Thymus (tissue), 11 donors: ENCODE data around the gene USF2. TPM values are rescaled to one million over a fixed set of nuclear protein-coding genes. Genes with fewer than 3 reads are reported as not detected.
A peak's percentile ranks its signal among the peaks of the same experiment; 100 is the strongest.

Experiments used
- DNase-seq, 9 donors: peaks; one replicate each; pipeline ENCODE4 v3.0.0-alpha.2; 2013; ENCODE audit warnings: low spot score in 9 of 9, low read depth in 6 of 9, missing footprints in 1 of 9
- H3K27ac ChIP-seq, 2 donors: one replicate each; pipeline ENCODE4 v1.5.1; 2013; ENCODE audit warnings: control low read depth in 1 of 2, low read depth in 1 of 2, low read length in 1 of 2, mild to moderate bottlenecking in 1 of 2, moderate library complexity in 1 of 2
- H3K27me3 ChIP-seq, 2 donors: one replicate each; pipeline ENCODE4 v1.5.1; 2013; ENCODE audit warnings: low read length in 1 of 2; ENCODE audit not compliant: control insufficient read depth in 2 of 2, insufficient read depth in 1 of 2
- H3K36me3 ChIP-seq, 2 donors: one replicate each; pipeline ENCODE4 v1.5.1; 2013; ENCODE audit warnings: low read length in 1 of 2, mild to moderate bottlenecking in 1 of 2, moderate library complexity in 1 of 2; ENCODE audit not compliant: control insufficient read depth in 2 of 2, insufficient read depth in 2 of 2
- H3K4me1 ChIP-seq, 2 donors: one replicate each; pipeline ENCODE4 v1.5.1; 2013; ENCODE audit warnings: low read length in 2 of 2; ENCODE audit not compliant: control insufficient read depth in 2 of 2, insufficient read depth in 2 of 2
- H3K4me3 ChIP-seq, 2 donors: one replicate each; pipeline ENCODE4 v1.5.1; 2013; ENCODE audit warnings: low read length in 2 of 2, control low read depth in 1 of 2, mild to moderate bottlenecking in 1 of 2
- H3K9me3 ChIP-seq, 2 donors: one replicate each; pipeline ENCODE4 v1.5.1; 2013; ENCODE audit warnings: low read length in 1 of 2, mild to moderate bottlenecking in 1 of 2; ENCODE audit not compliant: control insufficient read depth in 2 of 2, insufficient read depth in 1 of 2
- WGBS: extraction: QIAGEN DNeasy Blood & Tissue Kit; methylation state at CpG from one replicate; pipeline ENCODE4 v1.1.7; 2013; 5-methylcytosine and 5-hydroxymethylcytosine counted together
- polyA plus RNA-seq: library from polyadenylated mRNA; stranded (reverse); fragments of 200-250 nt; gene quantifications from one replicate; pipeline ENCODE4 v1.2.3, GENCODE V29; 2013
- total RNA-seq: library from RNA; stranded (reverse); fragments of 120-200 nt; gene quantifications from one replicate; pipeline ENCODE4 v1.2.4, GENCODE V29; 2013
- donor health status: healthy.

The USF2 gene
- total and polyA plus RNA-seq, 2 donors: 58.8 to 151 TPM

DNA sequence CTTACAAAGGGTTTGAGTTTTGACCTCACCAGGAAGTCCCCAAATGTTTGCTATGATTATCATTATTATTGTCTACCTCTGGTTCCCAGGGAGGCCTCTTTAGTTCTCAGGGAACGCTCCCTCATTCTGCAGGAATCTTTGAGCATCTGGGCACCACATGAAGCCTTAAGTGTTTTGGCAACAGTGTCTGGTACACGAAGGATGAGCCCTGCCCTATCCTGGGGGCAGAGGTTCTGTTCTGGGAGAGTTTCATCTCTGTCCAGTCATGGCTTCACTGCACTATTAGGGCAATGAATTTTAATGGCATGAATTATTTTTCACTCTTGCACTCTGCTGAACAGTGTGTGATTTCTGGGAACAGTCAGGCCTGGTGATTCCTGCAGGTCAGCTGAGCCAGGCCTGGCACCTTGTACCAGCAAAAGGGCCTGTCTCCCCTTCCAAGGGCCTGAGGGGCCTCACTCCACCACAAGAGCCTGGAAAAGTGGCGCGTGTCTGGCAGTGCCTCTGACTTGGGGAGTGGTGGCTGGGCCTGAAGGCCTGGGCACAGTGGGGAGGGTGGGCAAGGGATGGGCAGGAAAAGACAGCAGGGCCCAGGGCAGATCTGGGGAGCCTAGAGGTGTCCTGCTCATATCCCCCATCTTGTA, 44.8 kb upstream of the USF2 start:
- H3K27me3 ChIP-seq: no peaks in the 10 kb centered on the region
- DNase-seq: no peak
- no peak overlapping the region for H3K4me3 ChIP-seq
- no peaks in the 10 kb centered on the region for H3K36me3 ChIP-seq
- peaks cover 0 to 9% of the 10 kb centered on the region in 2 donors for H3K4me1 ChIP-seq
- H3K27ac ChIP-seq: no peak overlapping the region
- 95% methylated on average over 4 of the region's 4 CpGs for WGBS
- H3K9me3 ChIP-seq: no peaks in the 10 kb centered on the region

DNA sequence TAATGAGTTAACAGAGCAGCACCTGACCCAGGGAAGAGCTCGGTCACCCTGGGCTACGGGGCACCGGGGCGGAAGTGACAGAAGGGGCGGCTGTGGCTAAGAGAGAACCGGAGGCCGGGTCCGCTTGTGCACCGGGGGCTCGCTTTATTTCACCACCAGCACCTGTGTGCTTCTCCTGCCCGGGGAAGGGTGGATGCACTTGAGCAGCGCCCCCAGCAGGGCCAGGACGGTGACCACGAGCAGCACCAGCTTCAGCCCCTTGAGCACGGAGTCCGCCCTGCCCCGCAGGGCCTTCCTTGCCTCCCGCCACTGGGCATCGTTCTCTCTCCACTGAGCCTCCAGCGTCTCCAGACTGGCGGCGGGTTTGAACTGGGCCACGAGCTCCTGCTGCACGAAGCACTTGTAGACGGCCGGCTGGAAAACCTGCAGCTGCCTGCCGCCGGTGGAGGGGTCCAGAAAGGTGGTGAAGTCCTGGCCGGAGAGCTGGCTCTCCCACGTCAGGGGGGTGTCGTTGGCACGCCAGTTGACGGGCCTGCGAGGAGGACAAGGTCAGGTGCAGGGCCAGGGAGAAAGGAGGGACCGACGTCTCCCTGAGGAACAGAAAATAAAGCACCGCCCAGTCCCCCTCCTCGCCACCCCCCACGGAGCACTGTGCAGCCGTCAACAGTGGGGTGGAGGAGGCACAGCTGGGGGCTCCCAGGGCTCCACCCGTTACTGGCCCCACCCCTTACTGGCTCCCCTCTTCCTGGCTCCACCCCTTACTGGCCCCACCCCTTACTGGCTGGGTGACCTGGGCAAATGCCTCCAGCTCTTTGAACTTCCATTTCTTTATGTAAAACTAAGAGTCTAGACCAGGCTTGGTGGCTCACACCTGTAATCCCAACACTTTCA, 43.8 kb upstream of the USF2 start:
- no peak overlapping the region for H3K4me3 ChIP-seq
- H3K36me3 ChIP-seq: no peaks in the 10 kb centered on the region
- no peaks in the 10 kb centered on the region for H3K27me3 ChIP-seq
- DNase-seq: peak in 1 of 9 donors; percentile 14
- H3K27ac ChIP-seq: no peak overlapping the region
- whole genome bisulfite sequencing: 85% methylated on average over 41 of the region's 41 CpGs
- H3K4me1 ChIP-seq: peaks cover 0 to 9% of the 10 kb centered on the region in 2 donors
- no peaks in the 10 kb centered on the region for H3K9me3 ChIP-seq

DNA sequence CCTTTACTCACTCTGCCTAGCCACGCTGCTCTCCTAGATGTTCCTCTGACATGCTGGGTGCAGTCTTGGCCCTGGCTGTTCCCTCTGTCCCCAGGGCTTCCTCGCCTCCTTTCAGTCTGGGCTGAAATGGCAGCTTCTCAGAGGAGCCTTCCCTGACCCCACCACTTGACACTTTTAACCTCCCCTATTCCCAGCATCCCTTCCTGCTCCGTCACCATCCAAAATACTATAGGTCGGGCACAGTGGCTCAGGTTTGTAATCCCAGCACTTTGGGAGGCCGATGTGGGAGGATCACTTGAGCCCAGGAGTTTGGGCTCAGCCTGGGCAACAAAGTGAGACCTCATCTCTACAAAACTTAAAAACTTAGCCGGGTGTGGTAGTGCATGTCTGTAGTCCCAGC, 42.8 kb upstream of the USF2 start:
- H3K4me3 ChIP-seq: no peak overlapping the region
- 96% methylated on average over 6 of the region's 6 CpGs for WGBS
- H3K9me3 ChIP-seq: no peaks in the 10 kb centered on the region
- no peak for DNase-seq
- no peaks in the 10 kb centered on the region for H3K36me3 ChIP-seq
- H3K4me1 ChIP-seq: peaks cover 0 to 9% of the 10 kb centered on the region in 2 donors
- no peaks in the 10 kb centered on the region for H3K27me3 ChIP-seq
- no peak overlapping the region for H3K27ac ChIP-seq

DNA sequence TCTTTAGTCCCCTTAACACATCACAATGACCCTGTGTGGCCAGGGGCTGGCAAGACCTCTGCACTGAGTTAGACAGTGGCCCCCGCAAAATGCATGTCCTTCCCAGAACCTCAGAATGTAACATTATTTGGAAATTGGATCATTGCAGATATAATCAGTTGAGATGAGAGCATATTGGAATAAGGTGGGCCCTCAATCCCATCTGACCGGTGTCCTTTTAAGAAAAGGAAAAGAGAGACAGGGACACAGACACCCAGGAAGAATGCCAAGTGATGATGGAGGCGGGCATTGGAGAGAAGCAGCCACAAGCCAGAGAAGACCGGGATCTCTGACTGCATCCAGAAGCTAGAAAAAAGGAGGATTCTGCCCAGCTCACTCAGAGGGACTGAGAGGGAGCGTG, 42.0 kb upstream of the USF2 start:
- Histone ChIP-seq H3K27ac (no peak overlapping the region), H3K27me3 (no peaks in the 10 kb centered on the region), H3K36me3 (no peaks in the 10 kb centered on the region), H3K4me1 (peaks cover 0 to 9% of the 10 kb centered on the region in 2 donors), H3K4me3 (no peak overlapping the region), H3K9me3 (no peaks in the 10 kb centered on the region)
- WGBS: 97% methylated on average over 5 of the region's 5 CpGs
- DNase-seq: no peak

DNA sequence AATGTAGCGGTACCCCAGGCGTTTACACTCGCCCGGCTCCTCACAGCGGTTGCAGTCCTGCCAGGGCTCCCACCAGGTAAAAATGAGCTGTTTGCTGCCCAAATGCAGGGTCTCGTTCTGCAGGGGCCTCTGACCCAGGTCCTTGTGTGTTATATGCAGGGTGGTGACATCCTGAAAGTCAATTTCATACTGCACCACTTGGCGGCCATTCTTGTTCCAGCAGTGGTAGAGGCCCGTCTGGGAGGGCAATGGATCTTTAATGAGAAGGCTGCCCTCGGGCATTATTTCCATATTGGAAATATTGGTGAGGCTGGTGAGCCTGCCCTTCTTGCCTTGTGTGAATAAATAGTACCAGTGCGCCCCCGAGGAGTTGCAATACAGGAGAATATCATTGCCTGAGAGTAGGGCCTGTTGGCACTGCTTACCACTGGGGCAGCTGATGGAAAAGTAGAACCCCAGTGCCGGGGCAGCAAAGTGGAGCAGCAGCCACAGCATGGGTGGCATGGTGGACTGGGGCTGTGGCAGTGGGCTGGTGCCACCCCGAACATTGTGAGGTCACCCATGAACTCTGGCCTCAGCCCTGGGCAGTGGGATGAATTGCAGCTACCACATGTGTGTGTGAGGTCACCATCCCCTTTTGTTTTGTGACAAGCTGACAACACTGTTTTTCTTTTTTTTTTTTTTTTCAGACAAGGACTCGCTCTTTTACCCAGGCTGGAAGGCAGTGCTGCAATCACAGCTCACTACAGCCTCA, 40.4 kb upstream of the USF2 start, which contains the start of gene FAM187B:
FAM187B (minus strand) TSS at position 563 of the 754 bp plus-strand sequence; CDS start at position 504, 59 bp downstream.
- 96% methylated on average over 14 of the region's 14 CpGs for WGBS
- Histone ChIP-seq H3K27ac (no peak within 1 kb of the TSS), H3K36me3 (no peaks in the 10 kb centered on the region), H3K4me1 (peaks cover 0 to 9% of the 10 kb centered on the region in 2 donors), H3K9me3 (no peaks in the 10 kb centered on the region), H3K4me3 (no peak within 1 kb of the TSS), H3K27me3 (no peaks in the 10 kb centered on the region)
- DNase-seq: no peak

DNA sequence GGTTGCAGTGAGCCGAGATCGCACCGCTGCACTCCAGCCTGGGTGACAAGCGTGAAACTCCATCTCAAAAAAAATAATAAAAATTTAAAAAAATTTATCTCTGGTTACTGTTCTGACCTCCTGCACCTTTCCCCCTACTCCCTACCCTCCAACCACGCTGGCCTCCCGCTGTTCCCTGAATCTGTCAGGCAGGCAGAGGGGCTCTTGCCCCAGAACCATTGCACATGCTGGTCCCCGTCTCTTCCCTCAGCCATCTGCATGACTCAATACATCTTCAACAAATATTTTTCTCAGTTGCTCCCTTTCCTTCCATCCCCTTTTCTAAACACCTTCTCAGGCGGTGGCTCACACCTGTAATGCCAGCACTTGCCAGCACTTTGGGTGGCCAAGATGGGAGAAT, 39.2 kb upstream of the USF2 start:
- Histone ChIP-seq H3K36me3 (no peaks in the 10 kb centered on the region), H3K4me3 (no peak overlapping the region), H3K27me3 (no peaks in the 10 kb centered on the region), H3K9me3 (no peaks in the 10 kb centered on the region), H3K27ac (no peak overlapping the region), H3K4me1 (peaks cover 0 to 9% of the 10 kb centered on the region in 2 donors)
- 95% methylated on average over 8 of the region's 8 CpGs for WGBS
- no peak for DNase-seq

DNA sequence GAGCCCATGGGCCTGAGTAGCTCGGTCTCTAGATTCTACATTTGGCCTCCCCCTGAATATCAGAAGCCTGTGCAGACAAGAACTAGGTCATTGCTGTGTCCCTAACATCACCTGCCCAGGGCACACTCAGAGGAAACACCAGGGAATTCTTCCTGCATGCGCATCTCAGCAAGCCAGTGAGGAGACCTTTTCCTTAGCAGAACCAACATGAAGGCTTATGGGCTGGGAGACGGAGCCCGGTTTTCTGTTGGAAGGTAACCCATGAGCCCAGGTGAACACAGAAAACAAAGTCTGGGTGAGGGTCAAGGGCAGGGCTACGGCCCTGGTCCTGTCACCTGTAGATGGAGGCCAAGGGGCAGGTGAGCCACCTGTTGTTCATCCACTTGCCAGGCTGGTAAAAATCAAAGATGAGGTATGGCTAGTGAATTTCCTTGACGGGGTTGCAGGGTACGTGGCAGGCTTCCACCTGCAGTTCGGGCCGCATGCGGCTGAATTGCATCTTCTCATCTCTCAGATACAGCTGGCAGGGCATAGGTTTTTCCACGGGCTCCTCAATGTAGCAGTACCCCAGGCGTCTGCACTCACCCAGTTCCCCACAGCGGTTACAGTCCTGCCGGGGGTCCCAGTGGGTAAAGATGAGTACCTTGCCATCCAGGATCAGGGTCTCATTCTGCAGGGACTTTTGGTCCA, 36.7 kb upstream of the USF2 start:
- 96% methylated on average over 14 of the region's 14 CpGs for WGBS
- Histone ChIP-seq H3K4me1 (no peaks in the 10 kb centered on the region), H3K36me3 (no peaks in the 10 kb centered on the region), H3K4me3 (no peak overlapping the region), H3K27ac (no peak overlapping the region), H3K27me3 (no peaks in the 10 kb centered on the region), H3K9me3 (no peaks in the 10 kb centered on the region)
- DNase-seq: no peak

DNA sequence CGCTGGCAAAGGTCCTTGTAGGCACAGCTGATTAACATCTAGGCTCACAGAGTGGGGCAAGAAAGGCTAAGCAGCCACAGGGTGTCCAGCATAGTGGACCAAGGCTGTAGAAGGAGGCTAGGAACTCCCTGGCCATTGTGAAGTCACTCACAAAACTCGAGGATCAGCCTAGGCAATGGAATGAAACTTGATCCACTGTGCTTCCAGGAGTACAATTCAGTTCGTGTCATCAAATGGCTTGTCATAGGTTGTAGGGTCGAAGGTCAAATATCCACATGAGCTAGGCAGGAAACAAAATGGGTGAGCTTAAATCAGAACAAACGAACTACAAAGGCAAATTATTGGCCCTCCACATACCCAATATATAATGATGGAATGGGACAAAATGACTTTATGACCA, 35.9 kb upstream of the USF2 start:
- Histone ChIP-seq H3K4me1 (no peaks in the 10 kb centered on the region), H3K27me3 (no peaks in the 10 kb centered on the region), H3K27ac (no peak overlapping the region), H3K36me3 (no peaks in the 10 kb centered on the region), H3K9me3 (no peaks in the 10 kb centered on the region), H3K4me3 (no peak overlapping the region)
- 88% methylated on average over 5 of the region's 5 CpGs for WGBS
- DNase-seq: no peak
